Common myeloid progenitor, CD34-positive (primary cell): ENCODE results near the gene E2F6.

ENCODE experiments used
- CTCF ChIA-PET: fragments of 350-600 bp; sonication (Branson Sonifier 250); formaldehyde crosslinking; loops from one replicate; lab custom pipeline; 2021; ENCODE audit warnings: antibody characterized with exemption; lab: Charles Lee
- POLR2A ChIA-PET: fragments of 350-600 bp; sonication (Branson Sonifier 250); formaldehyde crosslinking; loops from one replicate; lab custom pipeline; 2021; ENCODE audit warnings: antibody characterized with exemption; lab: Charles Lee
- DNase-seq, 3 donors: peaks; one replicate each; pipeline versions ENCODE4 v3.0.0 to v3.0.0-alpha.2; 2013
- H3K27ac ChIP-seq, 2 experiments: 1 replicate in 1 of 2; 2 replicates in 1 of 2; pipeline ENCODE4 v1.7.0; 2013; ENCODE audit warnings: inconsistent platforms in 2 of 2, low read length in 2 of 2, mild to moderate bottlenecking in 2 of 2, low read depth in 1 of 2, moderate library complexity in 1 of 2; ENCODE audit not compliant: severe bottlenecking in 2 of 2, insufficient read depth in 1 of 2, poor library complexity in 1 of 2
- H3K27me3 ChIP-seq, 5 experiments: replicated peaks in 2 of 5; 1 replicate in 3 of 5; 2 replicates in 2 of 5; pipeline versions ENCODE4 v1.6.1 to v1.7.0; 2013; ENCODE audit warnings: low read length in 4 of 5, mild to moderate bottlenecking in 2 of 5, moderate library complexity in 2 of 5, inconsistent platforms in 1 of 5; ENCODE audit not compliant: insufficient read depth in 5 of 5, control insufficient read depth in 4 of 5
- H3K36me3 ChIP-seq, 4 experiments: 1 replicate in 2 of 4; 2 replicates in 2 of 4; pipeline versions ENCODE4 v1.6.1 to v1.7.0; 2013; ENCODE audit warnings: low read length in 3 of 4, control low read depth in 1 of 4, mild to moderate bottlenecking in 1 of 4; ENCODE audit not compliant: control insufficient read depth in 4 of 4, insufficient read depth in 4 of 4
- H3K4me1 ChIP-seq, 4 experiments: 1 replicate in 3 of 4; 2 replicates in 1 of 4; pipeline versions ENCODE4 v1.6.1 to v1.7.1; 2013; ENCODE audit warnings: low read length in 3 of 4, mild to moderate bottlenecking in 3 of 4, control low read depth in 1 of 4, inconsistent platforms in 1 of 4, moderate library complexity in 1 of 4; ENCODE audit not compliant: control insufficient read depth in 4 of 4, insufficient read depth in 4 of 4; ENCODE audit errors: control extremely low read depth in 1 of 4
- H3K4me3 ChIP-seq, 7 experiments: 1 replicate in 4 of 7; 2 replicates in 3 of 7; pipeline versions ENCODE4 v1.5.1 to v1.7.0; 2013; ENCODE audit warnings: mild to moderate bottlenecking in 7 of 7, low read length in 6 of 7, moderate library complexity in 6 of 7, inconsistent platforms in 2 of 7, low read depth in 2 of 7, control low read depth in 1 of 7; ENCODE audit not compliant: insufficient read depth in 4 of 7, control insufficient read depth in 1 of 7; ENCODE audit errors: extremely low read depth in 1 of 7
- H3K9me3 ChIP-seq, 5 experiments: 1 replicate in 4 of 5; 2 replicates in 1 of 5; pipeline versions ENCODE4 v1.6.1 to v1.7.1; 2013; ENCODE audit warnings: low read length in 4 of 5, mild to moderate bottlenecking in 2 of 5, inconsistent platforms in 1 of 5, low read depth in 1 of 5, moderate library complexity in 1 of 5; ENCODE audit not compliant: control insufficient read depth in 4 of 5, insufficient read depth in 2 of 5; ENCODE audit errors: control extremely low read depth in 1 of 5
- WGBS: methylation state at CpG from one replicate; pipeline ENCODE4 v1.1.5; 2013; ENCODE audit not compliant: insufficient coverage; 5-methylcytosine and 5-hydroxymethylcytosine counted together

Gene E2F6

GRCh38 chr2:11509657-11510360 is 43.8 kb upstream of the E2F6 start:
- 100% methylated on average over 1 of the region's 3 CpGs for WGBS
- no peaks in the 10 kb centered on the region for H3K4me1 ChIP-seq
- no peaks in the 10 kb centered on the region for H3K9me3 ChIP-seq
- H3K4me3 ChIP-seq, result no peak overlapping the region
- no peaks in the 10 kb centered on the region for H3K36me3 ChIP-seq
- peaks cover 0 to 5% (median 2%) of the 10 kb centered on the region in 5 experiments for H3K27me3 ChIP-seq
- POLR2A ChIA-PET, result no interaction called here
- CTCF ChIA-PET, result no interaction called here
- no peak overlapping the region for H3K27ac ChIP-seq
- no peak for DNase-seq

- POLR2A ChIA-PET, result no interaction called here
- no peak overlapping the region for H3K27ac ChIP-seq
- WGBS, result 89% methylated on average over 8 of the region's 8 CpGs
- no peaks in the 10 kb centered on the region for H3K36me3 ChIP-seq
- no peak overlapping the region for H3K4me3 ChIP-seq
- peaks cover 0 to 5% (median 0%) of the 10 kb centered on the region in 5 experiments for H3K27me3 ChIP-seq
- CTCF ChIA-PET, result interaction anchor here (1.0 kb wide), 1 partner anchor 75 kb away, joined by 3 read pairs; no protein-coding TSS in a partner anchor
- H3K4me1 ChIP-seq, result no peaks in the 10 kb centered on the region
- DNase-seq, result no peak
- peaks cover 0 to 11% (median 0%) of the 10 kb centered on the region in 5 experiments for H3K9me3 ChIP-seq
Observed at GRCh38 chr2:11508279-11508678, 42.3 kb upstream of the E2F6 start.

GRCh38 chr2:11507517-11507916 is 41.6 kb upstream of the E2F6 start:
- 100% methylated on average over 1 of the region's 2 CpGs for WGBS
- peaks cover 0 to 15% (median 2%) of the 10 kb centered on the region in 5 experiments for H3K9me3 ChIP-seq
- H3K27me3 ChIP-seq, result peaks cover 0 to 5% (median 0%) of the 10 kb centered on the region in 5 experiments
- H3K4me3 ChIP-seq, result no peak overlapping the region
- DNase-seq, result no peak
- no peak overlapping the region for H3K27ac ChIP-seq
- no peaks in the 10 kb centered on the region for H3K4me1 ChIP-seq
- ChIA-PET CTCF (interaction anchor here (1.0 kb wide), 1 partner anchor 76 kb away, joined by 3 read pairs; no protein-coding TSS in a partner anchor), POLR2A (no interaction called here)
- no peaks in the 10 kb centered on the region for H3K36me3 ChIP-seq

- Histone ChIP-seq H3K9me3 (peaks cover 0 to 15% (median 2%) of the 10 kb centered on the region in 5 experiments), H3K4me3 (no peak overlapping the region), H3K36me3 (no peaks in the 10 kb centered on the region), H3K27ac (no peak overlapping the region), H3K4me1 (no peaks in the 10 kb centered on the region), H3K27me3 (peaks cover 0 to 5% (median 0%) of the 10 kb centered on the region in 5 experiments)
- ChIA-PET POLR2A (no interaction called here), CTCF (no interaction called here)
- no peak for DNase-seq
- 50% methylated on average over 1 of the region's 3 CpGs for WGBS
Observed at GRCh38 chr2:11506611-11506969, 40.6 kb upstream of the E2F6 start.

GRCh38 chr2:11505652-11506610 is 40.0 kb upstream of the E2F6 start:
- Histone ChIP-seq H3K9me3 (peaks cover 0 to 15% (median 2%) of the 10 kb centered on the region in 5 experiments), H3K27me3 (peaks cover 0 to 5% (median 0%) of the 10 kb centered on the region in 5 experiments), H3K4me3 (no peak overlapping the region), H3K36me3 (no peaks in the 10 kb centered on the region), H3K4me1 (no peaks in the 10 kb centered on the region), H3K27ac (no peak overlapping the region)
- no peak for DNase-seq
- POLR2A ChIA-PET, result no interaction called here
- CTCF ChIA-PET, result no interaction called here
- WGBS, result 66% methylated on average over 9 of the region's 11 CpGs

- Histone ChIP-seq H3K27me3 (peaks cover 0 to 3% (median 2%) of the 10 kb centered on the region in 5 experiments), H3K4me1 (no peaks in the 10 kb centered on the region), H3K27ac (no peak overlapping the region), H3K4me3 (no peak overlapping the region), H3K36me3 (no peaks in the 10 kb centered on the region), H3K9me3 (peaks cover 0 to 15% (median 2%) of the 10 kb centered on the region in 5 experiments)
- ChIA-PET CTCF (no interaction called here), POLR2A (no interaction called here)
- DNase-seq, result no peak
- WGBS, result 98% methylated on average over 5 of the region's 8 CpGs
Observed at GRCh38 chr2:11503354-11503927, 37.5 kb upstream of the E2F6 start.
